CD4-positive, alpha-beta memory T cell (primary cell): ENCODE data around the gene ATP6AP1. TPM values are rescaled to one million over a fixed set of nuclear protein-coding genes. Genes with fewer than 3 reads are reported as not detected.
A peak's percentile ranks its signal among the peaks of the same experiment; 100 is the strongest.

Source experiments
- CTCF ChIA-PET: fragments of 350-600 bp; sonication (Branson Sonifier 250); formaldehyde crosslinking; loops from one replicate; lab custom pipeline; 2021; ENCODE audit warnings: inconsistent platforms; ENCODE audit not compliant: partially characterized antibody; lab: Charles Lee
- POLR2A ChIA-PET: fragments of 350-600 bp; sonication (Branson Sonifier 250); formaldehyde crosslinking; loops from one replicate; lab custom pipeline; 2021; ENCODE audit not compliant: partially characterized antibody; lab: Charles Lee
- DNase-seq, 5 donors: peaks; one replicate each; pipeline versions ENCODE4 v3.0.0 to v3.0.0-alpha.2; 2020 to 2022; ENCODE audit warnings: mixed read lengths in 1 of 5
- H3K27ac ChIP-seq: one replicate; pipeline ENCODE4 v1.7.0; 2013; ENCODE audit warnings: low read depth, low read length
- H3K27me3 ChIP-seq: 2 replicates; pipeline ENCODE4 v1.7.0; 2013; ENCODE audit warnings: mild to moderate bottlenecking, low read length, moderate library complexity; ENCODE audit not compliant: insufficient read depth
- H3K36me3 ChIP-seq: 2 replicates; pipeline ENCODE4 v1.7.0; 2013; ENCODE audit warnings: mild to moderate bottlenecking, low read length, moderate library complexity; ENCODE audit not compliant: insufficient read depth
- H3K4me1 ChIP-seq: 2 replicates; pipeline ENCODE4 v1.7.0; 2013; ENCODE audit warnings: mild to moderate bottlenecking, low read length, moderate library complexity; ENCODE audit not compliant: insufficient read depth
- H3K4me3 ChIP-seq, 2 donors: one replicate each; pipeline ENCODE4 v1.7.0; 2013; ENCODE audit warnings: low read length in 2 of 2, mild to moderate bottlenecking in 1 of 2
- H3K9me3 ChIP-seq, 2 donors: one replicate each; pipeline ENCODE4 v1.7.0; 2013; ENCODE audit warnings: low read length in 2 of 2, control low read depth in 1 of 2; ENCODE audit not compliant: control insufficient read depth in 1 of 2
- H3K27ac Mint-ChIP-seq, 7 donors: one replicate each; pipeline ENCODE4 v1.8.0; 2020 to 2021; ENCODE audit warnings: mixed read lengths in 7 of 7, mild to moderate bottlenecking in 6 of 7, inconsistent platforms in 3 of 7, moderate library complexity in 3 of 7
- H3K27me3 Mint-ChIP-seq, 2 donors: one replicate each; pipeline ENCODE4 v1.8.0; 2020 to 2021; ENCODE audit warnings: mixed read lengths in 2 of 2
- H3K36me3 Mint-ChIP-seq, 2 donors: one replicate each; pipeline ENCODE4 v1.8.0; 2020 to 2021; ENCODE audit warnings: mixed read lengths in 2 of 2, inconsistent platforms in 1 of 2, mild to moderate bottlenecking in 1 of 2
- H3K4me1 Mint-ChIP-seq, 4 donors: one replicate each; pipeline ENCODE4 v1.8.0; 2020 to 2021; ENCODE audit warnings: mixed read lengths in 4 of 4, mild to moderate bottlenecking in 1 of 4
- H3K4me3 Mint-ChIP-seq, 8 donors: one replicate each; pipeline ENCODE4 v1.8.0; 2020 to 2021; ENCODE audit warnings: mixed read lengths in 8 of 8, mild to moderate bottlenecking in 7 of 8, moderate library complexity in 6 of 8, inconsistent platforms in 3 of 8
- H3K9me3 Mint-ChIP-seq, 8 donors: one replicate each; pipeline ENCODE4 v1.8.0; 2020 to 2021; ENCODE audit warnings: mixed read lengths in 8 of 8, mild to moderate bottlenecking in 5 of 8, inconsistent platforms in 3 of 8, moderate library complexity in 1 of 8
- intact Hi-C: fragments of 100-400 bp; cut with micrococcal nuclease; formaldehyde crosslinking; loops from one replicate; pipeline ENCODE4 v1.15.1; 2023
- polyA plus RNA-seq, 2 donors: library from polyadenylated mRNA; unstranded; fragments of 300-500 nt; fragmentation: Illumina TruSeq; gene quantifications; one replicate each; pipeline ENCODE4 v1.2.3, GENCODE V29; 2021
- total RNA-seq, 2 experiments: library from RNA; stranded (reverse); gene quantifications; one replicate each; pipeline ENCODE4 v1.2.3, GENCODE V29; 2021

ATP6AP1 gene, protein sequence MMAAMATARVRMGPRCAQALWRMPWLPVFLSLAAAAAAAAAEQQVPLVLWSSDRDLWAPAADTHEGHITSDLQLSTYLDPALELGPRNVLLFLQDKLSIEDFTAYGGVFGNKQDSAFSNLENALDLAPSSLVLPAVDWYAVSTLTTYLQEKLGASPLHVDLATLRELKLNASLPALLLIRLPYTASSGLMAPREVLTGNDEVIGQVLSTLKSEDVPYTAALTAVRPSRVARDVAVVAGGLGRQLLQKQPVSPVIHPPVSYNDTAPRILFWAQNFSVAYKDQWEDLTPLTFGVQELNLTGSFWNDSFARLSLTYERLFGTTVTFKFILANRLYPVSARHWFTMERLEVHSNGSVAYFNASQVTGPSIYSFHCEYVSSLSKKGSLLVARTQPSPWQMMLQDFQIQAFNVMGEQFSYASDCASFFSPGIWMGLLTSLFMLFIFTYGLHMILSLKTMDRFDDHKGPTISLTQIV
- total RNA-seq: 10 to 100 TPM; 60.4 to 62.6 TPM
- 100 to 1,000 TPM; 114 to 149 TPM for polyA plus RNA-seq

DNA sequence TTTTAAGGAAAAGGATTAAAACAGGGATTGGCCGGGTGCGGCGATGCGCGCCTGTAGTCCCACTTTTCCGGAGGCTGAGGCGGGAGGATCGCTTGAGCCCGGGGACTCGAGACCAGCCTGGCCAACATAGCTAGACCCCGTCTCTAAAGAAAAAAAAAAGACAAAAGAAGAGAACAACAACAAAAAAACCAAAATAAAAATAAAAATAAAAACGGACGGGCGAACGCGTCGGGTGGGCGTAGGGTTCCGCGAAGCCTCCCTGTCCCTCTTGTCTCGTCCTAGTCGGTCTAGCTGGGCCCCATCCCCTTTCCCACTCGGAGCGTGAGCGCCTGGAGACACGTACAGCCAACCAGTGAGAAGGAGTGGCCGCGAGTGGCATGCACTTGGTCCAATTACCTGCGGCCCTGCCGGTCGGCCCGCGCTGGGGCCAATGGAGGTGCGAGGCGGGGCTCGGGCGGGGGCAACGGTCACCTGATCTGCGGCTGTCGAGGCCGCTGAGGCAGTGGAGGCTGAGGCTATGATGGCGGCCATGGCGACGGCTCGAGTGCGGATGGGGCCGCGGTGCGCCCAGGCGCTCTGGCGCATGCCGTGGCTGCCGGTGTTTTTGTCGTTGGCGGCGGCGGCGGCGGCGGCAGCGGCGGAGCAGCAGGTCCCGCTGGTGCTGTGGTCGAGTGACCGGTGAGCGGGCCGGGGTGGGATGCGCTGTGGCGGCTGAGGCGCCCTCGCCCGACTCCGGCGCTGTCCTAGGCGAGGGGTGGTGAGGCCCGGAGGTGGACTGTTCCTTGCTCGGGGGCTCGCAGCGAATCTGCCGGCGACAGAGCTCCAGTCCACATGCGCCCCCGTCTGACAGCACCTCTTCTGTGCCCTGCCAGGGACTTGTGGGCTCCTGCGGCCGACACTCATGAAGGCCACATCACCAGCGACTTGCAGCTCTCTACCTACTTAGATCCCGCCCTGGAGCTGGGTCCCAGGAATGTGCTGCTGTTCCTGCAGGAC, at the start of gene ATP6AP1:
Gene ATP6AP1, plus strand, starts transcription at position 502 of the 996 bp plus-strand sequence. Its CDS starts 16 bp downstream, at position 518.
- peak within 1 kb of the TSS; percentile 65 for H3K27ac ChIP-seq
- H3K4me3 ChIP-seq: peak within 1 kb of the TSS; percentile 61 to 62
- H3K27me3 Mint-ChIP-seq: no peaks in the 10 kb centered on the region
- H3K27ac Mint-ChIP-seq: peak within 1 kb of the TSS; percentile 72 to 93 (median 86)
- ChIA-PET CTCF (interaction anchor here (1.0 to 2.7 kb wide), 6 partner anchors 18 to 108 kb away, joined by 3 to 8 read pairs (median 3); partner anchors contain the start of genes RPL10 and SLC10A3), POLR2A (interaction anchor here (0.6 to 5.8 kb wide), 16 partner anchors 8 to 503 kb away, joined by 3 to 37 read pairs (median 5); partner anchors contain the start of genes ARHGAP4, PLXNA3, RPL10 and SLC10A3)
- peak; percentile 84 to 89 (median 89) for DNase-seq
- peaks cover 8% of the 10 kb centered on the region for H3K36me3 ChIP-seq
- H3K4me3 Mint-ChIP-seq: peak within 1 kb of the TSS; percentile 74 to 89 (median 84)
- no peaks in the 10 kb centered on the region for H3K27me3 ChIP-seq
- H3K4me1 ChIP-seq: peaks cover 28% of the 10 kb centered on the region
- peaks cover 9 to 16% of the 10 kb centered on the region in 2 donors for H3K36me3 Mint-ChIP-seq
- H3K9me3 ChIP-seq: no peaks in the 10 kb centered on the region
- intact Hi-C loops: loop anchor here (2.0 kb wide), 1 partner anchor 16 kb away; the partner anchor contains the start of gene FAM50A
- no peaks in the 10 kb centered on the region for H3K9me3 Mint-ChIP-seq
- H3K4me1 Mint-ChIP-seq: peaks cover 13 to 30% (median 23%) of the 10 kb centered on the region in 4 donors

DNA sequence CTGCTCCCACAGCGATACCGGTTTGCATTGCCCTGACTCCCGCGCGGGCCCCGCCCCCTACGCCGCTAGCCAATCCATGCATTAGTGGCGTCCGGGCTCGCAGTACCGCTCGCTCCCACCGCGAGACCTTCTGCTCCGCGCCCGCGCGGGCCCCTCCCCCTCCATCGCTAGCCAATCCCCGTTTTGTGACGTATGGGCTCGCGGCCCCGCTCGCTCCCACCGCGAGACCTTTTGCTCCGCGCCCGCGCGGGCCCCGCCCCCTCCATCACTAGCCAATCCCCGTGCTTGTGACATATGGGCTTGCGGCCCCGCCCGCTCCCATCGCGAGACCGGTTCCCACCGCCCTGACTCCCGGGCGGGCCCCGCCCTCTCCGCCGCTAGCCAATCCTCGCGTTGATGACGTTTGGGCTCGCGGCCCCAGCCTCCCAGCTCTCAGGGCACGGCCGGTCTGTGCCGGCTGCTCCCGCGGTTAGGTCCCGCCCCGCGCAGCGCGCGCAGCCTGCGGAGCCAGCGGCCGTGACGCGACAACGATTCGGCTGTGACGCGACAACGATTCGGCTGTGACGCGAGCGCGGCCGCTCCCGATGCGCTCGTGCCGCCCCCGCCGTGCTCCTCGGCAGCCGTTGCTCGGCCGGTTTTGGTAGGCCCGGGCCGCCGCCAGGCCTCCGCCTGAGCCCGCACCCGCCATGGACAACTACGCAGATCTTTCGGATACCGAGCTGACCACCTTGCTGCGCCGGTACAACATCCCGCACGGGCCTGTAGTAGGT, 49.5 kb upstream of the ATP6AP1 start, which contains the start of gene EMD:
Gene EMD, plus strand, starts transcription at position 497 of the 770 bp plus-strand sequence. Its CDS starts 190 bp downstream, at position 687.
- peak within 1 kb of the TSS; percentile 62 to 66 for H3K4me3 ChIP-seq
- peak within 1 kb of the TSS; percentile 92 to 97 (median 95) for H3K27ac Mint-ChIP-seq
- intact Hi-C loops: loop anchor here (1.0 to 10.0 kb wide), 3 partner anchors 8 to 404 kb away; partner anchors contain the start of genes HCFC1, MECP2 and TMEM187
- H3K4me1 Mint-ChIP-seq: peaks cover 4 to 23% (median 11%) of the 10 kb centered on the region in 4 donors
- H3K4me1 ChIP-seq: peaks cover 28% of the 10 kb centered on the region
- no peaks in the 10 kb centered on the region for H3K27me3 Mint-ChIP-seq
- no peaks in the 10 kb centered on the region for H3K36me3 ChIP-seq
- H3K9me3 ChIP-seq: no peaks in the 10 kb centered on the region
- ChIA-PET POLR2A (interaction anchor here (0.7 to 3.7 kb wide), 13 partner anchors 8 to 407 kb away, joined by 3 to 36 read pairs (median 4); partner anchors contain the start of genes G6PD, HCFC1 and RPL10), CTCF (interaction anchor here (2.5 kb wide), 1 partner anchor 9 kb away, joined by 5 read pairs; no protein-coding TSS in a partner anchor)
- DNase-seq: peak; percentile 93 to 98 (median 97)
- H3K9me3 Mint-ChIP-seq: peaks cover 0 to 2% (median 0%) of the 10 kb centered on the region in 8 donors
- peak within 1 kb of the TSS; percentile 99 for H3K27ac ChIP-seq
- H3K27me3 ChIP-seq: no peaks in the 10 kb centered on the region
- peaks cover 3 to 14% of the 10 kb centered on the region in 2 donors for H3K36me3 Mint-ChIP-seq
- peak within 1 kb of the TSS; percentile 78 to 91 (median 83) for H3K4me3 Mint-ChIP-seq

DNA sequence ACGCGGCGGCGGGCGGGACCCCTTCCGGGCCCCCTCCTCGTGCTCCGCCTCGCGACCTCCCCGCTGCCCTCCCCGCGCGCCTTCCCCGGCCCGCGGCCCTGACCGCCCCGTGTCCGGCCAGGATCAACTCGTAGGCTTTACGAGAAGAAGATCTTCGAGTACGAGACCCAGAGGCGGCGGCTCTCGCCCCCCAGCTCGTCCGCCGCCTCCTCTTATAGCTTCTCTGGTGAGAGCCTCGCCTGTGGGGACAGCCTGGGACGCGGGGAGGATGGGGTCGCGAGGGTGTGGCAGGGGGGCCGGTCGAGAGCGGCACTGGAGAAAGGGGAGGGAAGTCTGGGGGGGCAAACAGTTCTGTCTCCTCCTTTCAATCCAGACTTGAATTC, 48.9 kb upstream of the ATP6AP1 start:
- POLR2A ChIA-PET: interaction anchor here (0.7 to 3.7 kb wide), 12 partner anchors 9 to 408 kb away, joined by 3 to 36 read pairs (median 4); partner anchors contain the start of genes G6PD, HCFC1 and RPL10
- H3K27me3 ChIP-seq: no peaks in the 10 kb centered on the region
- intact Hi-C loops: loop anchor here (1.0 to 10.0 kb wide), 3 partner anchors 8 to 405 kb away; partner anchors contain the start of genes HCFC1, MECP2 and TMEM187

DNA sequence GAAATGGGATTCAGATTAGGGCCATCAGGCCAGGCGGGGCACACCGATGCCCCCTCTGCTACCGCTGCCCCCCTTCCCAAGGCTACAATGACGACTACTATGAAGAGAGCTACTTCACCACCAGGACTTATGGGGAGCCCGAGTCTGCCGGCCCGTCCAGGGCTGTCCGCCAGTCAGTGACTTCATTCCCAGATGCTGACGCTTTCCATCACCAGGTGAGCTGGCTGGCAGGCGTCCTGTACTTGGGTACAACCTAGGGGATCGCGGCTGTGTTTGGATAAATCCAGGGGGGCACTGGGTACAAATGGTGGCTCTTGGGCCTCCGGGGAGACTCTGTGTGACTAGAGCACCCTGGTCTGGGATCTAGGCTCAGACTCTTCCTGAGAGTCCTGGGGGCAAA, 48.3 kb upstream of the ATP6AP1 start:
- intact Hi-C loops: no loop called here
- DNase-seq: no peak
- Histone ChIP-seq H3K27ac (peak overlapping the region; percentile 99), H3K27me3 (no peaks in the 10 kb centered on the region), H3K9me3 (no peaks in the 10 kb centered on the region), H3K4me3 (peak overlapping the region; percentile 62 to 66), H3K4me1 (peaks cover 22% of the 10 kb centered on the region), H3K36me3 (no peaks in the 10 kb centered on the region)
- ChIA-PET CTCF (interaction anchor here (2.5 kb wide), 1 partner anchor 10 kb away, joined by 5 read pairs; no protein-coding TSS in a partner anchor), POLR2A (interaction anchor here (1.2 to 3.7 kb wide), 5 partner anchors 9 to 167 kb away, joined by 3 to 36 read pairs (median 7); partner anchors contain the start of gene G6PD)
- Mint-ChIP-seq H3K27ac (peak overlapping the region; percentile 90 to 95 (median 94)), H3K4me3 (peak overlapping the region; percentile 78 to 91 (median 83)), H3K27me3 (no peaks in the 10 kb centered on the region), H3K36me3 (peaks cover 3 to 14% of the 10 kb centered on the region in 2 donors), H3K4me1 (peaks cover 4 to 19% (median 11%) of the 10 kb centered on the region in 4 donors), H3K9me3 (peaks cover 0 to 2% (median 0%) of the 10 kb centered on the region in 8 donors)

More for the DNA sequence above, 48.9 kb upstream of the ATP6AP1 start:
- DNase-seq: no peak
- Mint-ChIP-seq H3K27ac (peak overlapping the region; percentile 90 to 95 (median 94)), H3K4me3 (peak overlapping the region; percentile 78 to 91 (median 83)), H3K9me3 (peaks cover 0 to 2% (median 0%) of the 10 kb centered on the region in 8 donors), H3K36me3 (peaks cover 3 to 14% of the 10 kb centered on the region in 2 donors), H3K4me1 (peaks cover 4 to 23% (median 11%) of the 10 kb centered on the region in 4 donors), H3K27me3 (no peaks in the 10 kb centered on the region)
- peak overlapping the region; percentile 99 for H3K27ac ChIP-seq
- H3K9me3 ChIP-seq: no peaks in the 10 kb centered on the region
- H3K36me3 ChIP-seq: no peaks in the 10 kb centered on the region
- H3K4me3 ChIP-seq: peak overlapping the region; percentile 62 to 66
- CTCF ChIA-PET: interaction anchor here (2.5 kb wide), 1 partner anchor 9 kb away, joined by 5 read pairs; no protein-coding TSS in a partner anchor
- peaks cover 26% of the 10 kb centered on the region for H3K4me1 ChIP-seq

DNA sequence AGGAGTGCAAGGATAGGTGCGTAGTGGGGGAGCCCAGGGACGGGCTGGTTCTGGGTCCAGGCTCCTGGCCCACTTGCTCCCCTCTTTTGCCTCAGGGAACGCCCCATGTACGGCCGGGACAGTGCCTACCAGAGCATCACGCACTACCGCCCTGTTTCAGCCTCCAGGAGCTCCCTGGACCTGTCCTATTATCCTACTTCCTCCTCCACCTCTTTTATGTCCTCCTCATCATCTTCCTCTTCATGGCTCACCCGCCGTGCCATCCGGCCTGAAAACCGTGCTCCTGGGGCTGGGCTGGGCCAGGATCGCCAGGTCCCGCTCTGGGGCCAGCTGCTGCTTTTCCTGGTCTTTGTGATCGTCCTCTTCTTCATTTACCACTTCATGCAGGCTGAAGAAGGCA, 47.7 kb upstream of the ATP6AP1 start:
- peak overlapping the region; percentile 90 to 95 (median 94) for H3K27ac Mint-ChIP-seq
- peak in 1 of 5 donors; percentile 14 for DNase-seq
- Histone ChIP-seq H3K4me3 (no peak overlapping the region), H3K36me3 (no peaks in the 10 kb centered on the region), H3K4me1 (peaks cover 22% of the 10 kb centered on the region), H3K9me3 (no peaks in the 10 kb centered on the region), H3K27me3 (no peaks in the 10 kb centered on the region), H3K27ac (peak overlapping the region; percentile 99)
- intact Hi-C loops: no loop called here
- H3K27me3 Mint-ChIP-seq: no peaks in the 10 kb centered on the region
- CTCF ChIA-PET: interaction anchor here (2.5 kb wide), 1 partner anchor 10 kb away, joined by 5 read pairs; no protein-coding TSS in a partner anchor
- H3K9me3 Mint-ChIP-seq: peaks cover 0 to 2% (median 0%) of the 10 kb centered on the region in 8 donors
- peaks cover 3 to 14% of the 10 kb centered on the region in 2 donors for H3K36me3 Mint-ChIP-seq
- H3K4me3 Mint-ChIP-seq: peak overlapping the region; percentile 75 to 91 (median 83)
- POLR2A ChIA-PET: interaction anchor here (3.7 kb wide), 1 partner anchor 12 kb away, joined by 36 read pairs; no protein-coding TSS in a partner anchor
- peaks cover 4 to 17% (median 11%) of the 10 kb centered on the region in 4 donors for H3K4me1 Mint-ChIP-seq
